DND-41 (cell line): ENCODE measurements around the gene MIPOL1.
"Not testable (repeated sequence)": the region's sequence is repeated elsewhere in the genome, so short reads cannot be mapped to it uniquely, and the experiment has no call there.

Source experiments
- ATAC-seq: fragments of 200-7000 bp; cut with Tn5 transposase; 3 replicates; pipeline ENCODE4 v1.9.1; 2021; ENCODE audit warnings: low read depth; ENCODE audit not compliant: insufficient read depth
- DNase-seq: peaks from one replicate; pipeline ENCODE4 v3.0.0-alpha.2; 2020
- H2AFZ ChIP-seq: 2 replicates; pipeline ENCODE4 v1.6.0; 2012; ENCODE audit warnings: low read depth, low read length
- H3K27ac ChIP-seq: 2 replicates; pipeline ENCODE4 v1.5.1; 2012; ENCODE audit warnings: low read length, inconsistent platforms
- H3K27me3 ChIP-seq: fragments of 200-600 bp; sonication (generic); 2 replicates; pipeline ENCODE4 v1.6.0; 2012; ENCODE audit warnings: low read length, mild to moderate bottlenecking, inconsistent platforms; ENCODE audit not compliant: insufficient read depth, poor library complexity
- H3K36me3 ChIP-seq: 2 replicates; pipeline ENCODE4 v1.5.1; 2012; ENCODE audit warnings: low read length, inconsistent platforms; ENCODE audit not compliant: insufficient read depth
- H3K4me1 ChIP-seq: 2 replicates; pipeline ENCODE4 v1.5.1; 2012; ENCODE audit warnings: mild to moderate bottlenecking, low read length; ENCODE audit not compliant: insufficient read depth
- H3K4me2 ChIP-seq: 2 replicates; pipeline ENCODE4 v1.6.0; 2012; ENCODE audit warnings: mild to moderate bottlenecking, moderate library complexity, low read length, inconsistent platforms; ENCODE audit not compliant: insufficient read depth
- H3K4me3 ChIP-seq, 2 experiments: fragments of 200-600 bp in 1 of 2; shearing (Covaris generic) in 1 of 2; 2 replicates each; pipeline ENCODE4 v1.5.1; 2012 to 2016; ENCODE audit warnings: inconsistent platforms in 2 of 2, low read length in 2 of 2, mild to moderate bottlenecking in 2 of 2, low read depth in 1 of 2, moderate library complexity in 1 of 2
- H3K79me2 ChIP-seq: 2 replicates; pipeline ENCODE4 v1.6.0; 2012; ENCODE audit warnings: low read length, inconsistent platforms; ENCODE audit not compliant: insufficient read depth
- H3K9ac ChIP-seq: 2 replicates; pipeline ENCODE4 v1.6.0; 2012; ENCODE audit warnings: low read depth, mild to moderate bottlenecking, inconsistent platforms, low read length, moderate library complexity
- H3K9me3 ChIP-seq: 2 replicates; pipeline ENCODE4 v1.5.1; 2012; ENCODE audit warnings: low read length, moderate library complexity, mild to moderate bottlenecking, inconsistent platforms; ENCODE audit not compliant: insufficient read depth, severe bottlenecking
- H4K20me1 ChIP-seq: 2 replicates; pipeline ENCODE4 v1.6.0; 2012; ENCODE audit warnings: low read length; ENCODE audit not compliant: insufficient read depth
- EZH2 ChIP-seq: IDR thresholded peaks from 3 replicates; pipeline ENCODE4 v1.6.1; 2012; ENCODE audit warnings: borderline replicate concordance, low read depth, mild to moderate bottlenecking, moderate library complexity, low read length, inconsistent platforms; ENCODE audit not compliant: severe bottlenecking
- TF ChIP-seq, protein P1 (sequence below): IDR thresholded peaks from 2 replicates; pipeline ENCODE4 v1.5.1; 2012; ENCODE audit warnings: borderline replicate concordance, low read length, moderate library complexity, mild to moderate bottlenecking; ENCODE audit not compliant: poor library complexity, severe bottlenecking; ENCODE audit errors: extremely low read depth

MIPOL1 gene

DNA sequence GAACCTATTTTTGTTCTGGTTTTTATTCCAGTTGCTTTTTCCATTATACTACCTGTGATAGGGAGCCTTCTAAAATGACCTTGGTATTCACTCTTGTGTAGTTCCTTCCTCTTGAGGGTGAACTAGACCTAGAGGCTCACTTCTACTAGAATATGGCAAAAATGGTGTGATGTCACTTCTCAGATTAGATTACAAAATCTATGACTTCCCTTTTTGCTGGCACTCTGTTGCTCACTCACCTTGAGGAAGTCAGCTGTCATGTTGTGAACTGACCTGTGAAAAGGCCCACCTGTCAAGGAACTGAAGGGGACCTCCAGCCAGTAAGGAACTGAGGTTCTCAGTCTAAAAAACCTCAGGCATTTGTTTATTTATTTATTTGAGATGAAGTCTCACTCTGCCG is 5.7 kb downstream of the MIPOL1 start:
- H3K36me3 ChIP-seq = no peaks in the 10 kb centered on the region
- H3K4me3 ChIP-seq = no peak overlapping the region
- no peaks in the 10 kb centered on the region for H3K27me3 ChIP-seq
- no peaks in the 10 kb centered on the region for H4K20me1 ChIP-seq
- H3K9me3 ChIP-seq = peaks cover 10% of the 10 kb centered on the region
- no peaks in the 10 kb centered on the region for H3K79me2 ChIP-seq
- TF ChIP-seq EZH2 = no peak
- TF ChIP-seq, protein P1, sequence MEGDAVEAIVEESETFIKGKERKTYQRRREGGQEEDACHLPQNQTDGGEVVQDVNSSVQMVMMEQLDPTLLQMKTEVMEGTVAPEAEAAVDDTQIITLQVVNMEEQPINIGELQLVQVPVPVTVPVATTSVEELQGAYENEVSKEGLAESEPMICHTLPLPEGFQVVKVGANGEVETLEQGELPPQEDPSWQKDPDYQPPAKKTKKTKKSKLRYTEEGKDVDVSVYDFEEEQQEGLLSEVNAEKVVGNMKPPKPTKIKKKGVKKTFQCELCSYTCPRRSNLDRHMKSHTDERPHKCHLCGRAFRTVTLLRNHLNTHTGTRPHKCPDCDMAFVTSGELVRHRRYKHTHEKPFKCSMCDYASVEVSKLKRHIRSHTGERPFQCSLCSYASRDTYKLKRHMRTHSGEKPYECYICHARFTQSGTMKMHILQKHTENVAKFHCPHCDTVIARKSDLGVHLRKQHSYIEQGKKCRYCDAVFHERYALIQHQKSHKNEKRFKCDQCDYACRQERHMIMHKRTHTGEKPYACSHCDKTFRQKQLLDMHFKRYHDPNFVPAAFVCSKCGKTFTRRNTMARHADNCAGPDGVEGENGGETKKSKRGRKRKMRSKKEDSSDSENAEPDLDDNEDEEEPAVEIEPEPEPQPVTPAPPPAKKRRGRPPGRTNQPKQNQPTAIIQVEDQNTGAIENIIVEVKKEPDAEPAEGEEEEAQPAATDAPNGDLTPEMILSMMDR = no peak
- H3K4me1 ChIP-seq = no peaks in the 10 kb centered on the region
- H3K9ac ChIP-seq = no peak overlapping the region
- ATAC-seq (no peak), DNase-seq (no peak)
- no peak overlapping the region for H3K27ac ChIP-seq
- H2AFZ ChIP-seq = no peak overlapping the region
- no peak overlapping the region for H3K4me2 ChIP-seq

DNA sequence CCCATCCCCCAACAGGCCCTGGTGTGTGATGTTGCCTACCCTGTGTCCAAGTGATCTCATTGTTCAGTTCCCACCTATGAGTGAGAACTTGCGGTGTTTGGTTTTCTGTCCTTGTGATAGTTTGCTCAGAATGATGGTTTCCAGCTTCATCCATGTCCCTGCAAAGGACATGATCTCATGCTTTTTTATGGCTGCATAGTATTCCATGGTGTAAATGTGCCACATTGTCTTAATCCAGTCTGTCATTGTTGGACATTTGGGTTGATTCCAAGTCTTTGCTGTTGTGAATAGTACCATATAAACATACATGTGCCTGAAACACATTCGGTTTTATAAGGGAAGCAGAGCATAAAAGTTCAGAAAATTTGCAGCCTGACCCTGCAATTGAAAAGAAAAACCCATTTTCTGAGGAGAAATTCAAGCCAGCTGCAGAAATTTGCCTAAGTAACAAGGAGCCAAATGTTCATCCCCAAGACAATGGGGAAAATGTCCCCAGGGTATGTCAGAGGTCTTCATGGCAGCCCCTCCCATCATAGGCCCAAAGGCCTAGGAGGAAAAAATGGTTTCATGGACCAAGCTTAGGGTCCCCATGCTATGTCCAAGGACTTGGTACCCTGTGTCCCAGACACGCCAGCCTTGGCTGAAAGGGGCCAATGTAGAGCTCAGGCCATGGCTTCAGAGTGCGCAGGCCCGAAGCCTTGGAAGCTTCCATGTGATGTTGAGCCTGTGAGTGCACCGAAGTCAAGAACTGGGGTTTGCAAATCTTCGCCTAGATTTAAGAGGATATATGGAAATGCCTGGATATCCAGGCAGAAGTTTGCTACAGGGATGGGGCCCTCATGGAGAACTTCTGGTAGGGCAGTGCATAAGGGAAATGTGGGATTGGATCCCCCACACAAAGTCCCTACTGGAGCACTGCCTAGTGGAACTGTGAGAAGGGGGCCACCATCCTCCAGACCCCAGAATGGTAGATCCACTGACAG is 8.2 kb downstream of the MIPOL1 start:
- H3K79me2 ChIP-seq, ATAC-seq: not testable (repeated sequence)

DNA sequence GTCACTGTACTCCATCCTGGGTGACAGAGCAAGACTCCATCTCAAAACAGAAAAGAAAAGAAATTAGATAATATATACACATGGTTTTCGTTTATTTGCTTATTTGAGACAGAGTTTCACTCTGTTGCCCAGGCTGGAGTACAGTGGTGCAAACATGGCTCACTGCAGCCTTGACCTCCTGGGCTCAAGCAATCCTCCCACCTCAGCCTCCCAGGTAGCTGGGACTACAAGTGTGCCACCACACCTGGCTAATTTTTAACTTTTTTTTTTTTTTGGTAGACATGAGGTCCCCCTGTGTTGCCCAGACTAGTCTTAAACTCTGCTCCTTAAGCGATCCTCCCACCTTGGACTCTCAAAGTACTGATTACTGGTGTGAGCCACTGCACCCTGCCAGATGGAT is 11.9 kb downstream of the MIPOL1 start:
- not testable (repeated sequence) for ATAC-seq, H3K27ac ChIP-seq, H3K4me2 ChIP-seq, H3K4me3 ChIP-seq, H3K79me2 ChIP-seq, H3K9ac ChIP-seq, H3K36me3 ChIP-seq, H4K20me1 ChIP-seq, H2AFZ ChIP-seq, H3K4me1 ChIP-seq, DNase-seq, H3K27me3 ChIP-seq
- H3K9me3 ChIP-seq = peaks cover 10% of the 10 kb centered on the region

More for the DNA sequence above, 8.2 kb downstream of the MIPOL1 start:
- H3K4me3 ChIP-seq, H3K36me3 ChIP-seq, DNase-seq, H3K27me3 ChIP-seq, H2AFZ ChIP-seq, H3K9ac ChIP-seq, H3K27ac ChIP-seq, H4K20me1 ChIP-seq, H3K4me2 ChIP-seq, H3K4me1 ChIP-seq: not testable (repeated sequence)
- peaks cover 10% of the 10 kb centered on the region for H3K9me3 ChIP-seq

DNA sequence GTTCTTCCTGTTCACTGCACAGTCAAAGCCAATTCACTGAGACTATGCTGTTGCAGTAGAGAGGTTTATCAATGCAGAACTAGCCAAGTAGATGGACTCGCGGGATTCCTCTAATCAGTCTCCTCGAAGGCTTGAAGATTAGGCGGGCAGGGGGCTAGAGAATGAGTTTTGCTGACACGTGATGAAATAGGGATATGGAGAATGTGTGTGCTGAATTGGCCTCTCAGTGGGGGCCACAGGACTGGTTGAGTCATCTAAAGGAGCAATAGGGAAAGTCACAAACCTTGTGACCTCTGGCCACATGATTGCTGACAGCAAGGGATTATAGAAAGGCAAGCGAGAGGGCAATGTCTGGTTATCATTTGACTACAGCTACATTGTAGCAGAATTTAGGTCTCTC is 12.7 kb downstream of the MIPOL1 start:
- DNase-seq (no peak), ATAC-seq (no peak)
- Histone ChIP-seq H3K4me2 (no peak overlapping the region), H3K27me3 (no peaks in the 10 kb centered on the region), H3K9me3 (peaks cover 10% of the 10 kb centered on the region), H3K36me3 (no peaks in the 10 kb centered on the region), H4K20me1 (no peaks in the 10 kb centered on the region), H3K27ac (no peak overlapping the region), H3K9ac (no peak overlapping the region), H2AFZ (no peak overlapping the region), H3K4me1 (no peaks in the 10 kb centered on the region), H3K4me3 (no peak overlapping the region), H3K79me2 (no peaks in the 10 kb centered on the region)
- TF ChIP-seq, protein P1 = no peak
- no peak for TF ChIP-seq EZH2
